ENCODE results near the gene ADARB2.

- no peak for TF ChIP-seq EP300 (IDR thresholded peaks at IDR 0.05)
- no peak for TF ChIP-seq CTCF (IDR thresholded peaks at IDR 0.05)
- no peak for TF ChIP-seq POLR2A (IDR thresholded peaks at IDR 0.05)
Observed at GRCh38 chr10:1354809-1355710, 382.3 kb downstream of the ADARB2 start.
